ENCODE results near the gene ELOA. TPM values are rescaled to one million over a fixed set of nuclear protein-coding genes. Genes with fewer than 3 reads are reported as not detected.
"Not testable (repeated sequence)": the region's sequence is repeated elsewhere in the genome, so short reads cannot be mapped to it uniquely, and the experiment has no call there.

Gene ELOA
- total RNA-seq, 2 experiments from 2014 or later: 30.1 to 40.7 TPM

- Mint-ChIP-seq H3K9me3 (ENCODE audit: low read depth) (no peaks in the 10 kb centered on the region), H3K27ac (peak within 1 kb of the TSS; percentile 94)
- CTCF ChIA-PET: interaction anchor here (0.6 to 5.4 kb wide), 9 partner anchors 12 to 281 kb away, joined by 3 to 38 read pairs (median 4); partner anchors contain the start of genes LYPLA2 and RPL11
Measured at GRCh38 chr1:23777979-23778814, 34.9 kb downstream of the ELOA start, which contains the start of gene PITHD1. PITHD1 (plus strand) TSS chr1:23778418; CDS start chr1:23778516, 98 bp downstream.

GRCh38 chr1:23779826-23780371 lies 36.6 kb downstream of the ELOA start:
- H3K9me3 Mint-ChIP-seq (ENCODE audit: low read depth): no peaks in the 10 kb centered on the region
- peak overlapping the region; percentile 96 for H3K4me3 Mint-ChIP-seq
- no peak for DNase-seq
- no peaks in the 10 kb centered on the region for H3K27me3 Mint-ChIP-seq
- peak overlapping the region; percentile 90 for H3K27ac Mint-ChIP-seq
- CTCF ChIA-PET: interaction anchor here (1.0 to 5.4 kb wide), 7 partner anchors 8 to 137 kb away, joined by 4 to 38 read pairs (median 6); partner anchors contain the start of genes GALE, LYPLA2 and RPL11
- peaks cover 49% of the 10 kb centered on the region for H3K4me1 Mint-ChIP-seq
- H3K36me3 Mint-ChIP-seq: peaks cover 21% of the 10 kb centered on the region
- ATAC-seq: no peak

More at GRCh38 chr1:23777979-23778814, 34.9 kb downstream of the ELOA start, which contains the start of gene PITHD1:
- DNase-seq: peak; percentile 87
- H3K4me1 Mint-ChIP-seq: peaks cover 59% of the 10 kb centered on the region
- ATAC-seq: peak; percentile 88
- H3K4me3 Mint-ChIP-seq: peak within 1 kb of the TSS; percentile 96
- no peaks in the 10 kb centered on the region for H3K27me3 Mint-ChIP-seq
- H3K36me3 Mint-ChIP-seq: peaks cover 15% of the 10 kb centered on the region

- not testable (repeated sequence) for ATAC-seq; H3K9me3 Mint-ChIP-seq (ENCODE audit: low read depth); H3K27ac Mint-ChIP-seq; DNase-seq; H3K27me3 Mint-ChIP-seq; H3K4me3 Mint-ChIP-seq
- CTCF ChIA-PET: interaction anchor here (1.8 to 3.5 kb wide), 2 partner anchors 12 to 28 kb away, joined by 5 to 16 read pairs; no protein-coding TSS in a partner anchor
- H3K4me1 Mint-ChIP-seq: peaks cover 24% of the 10 kb centered on the region
- peaks cover 48% of the 10 kb centered on the region for H3K36me3 Mint-ChIP-seq
Measured at GRCh38 chr1:23783141-23783540, 39.9 kb downstream of the ELOA start.

GRCh38 chr1:23784846-23785245 lies 41.6 kb downstream of the ELOA start:
- no peak for ATAC-seq
- H3K27ac Mint-ChIP-seq: no peak overlapping the region

GRCh38 chr1:23787701-23788100 lies 44.4 kb downstream of the ELOA start:
- H3K9me3 Mint-ChIP-seq (ENCODE audit: low read depth): no peaks in the 10 kb centered on the region
- ATAC-seq (no peak), DNase-seq (no peak)
- H3K27me3 Mint-ChIP-seq: no peaks in the 10 kb centered on the region
- CTCF ChIA-PET: interaction anchor here (1.2 to 4.8 kb wide), 3 partner anchors 8 to 81 kb away, joined by 3 to 38 read pairs (median 11); partner anchors contain the start of gene PITHD1
- peaks cover 17% of the 10 kb centered on the region for H3K4me1 Mint-ChIP-seq
- H3K4me3 Mint-ChIP-seq: no peak overlapping the region
- no peak overlapping the region for H3K27ac Mint-ChIP-seq
- H3K36me3 Mint-ChIP-seq: peaks cover 34% of the 10 kb centered on the region

More at GRCh38 chr1:23784846-23785245, 41.6 kb downstream of the ELOA start:
- H3K27me3 Mint-ChIP-seq: no peaks in the 10 kb centered on the region
- no peaks in the 10 kb centered on the region for H3K9me3 Mint-ChIP-seq (ENCODE audit: low read depth)
- CTCF ChIA-PET: interaction anchor here (0.7 to 3.5 kb wide), 3 partner anchors 13 to 32 kb away, joined by 3 to 16 read pairs (median 7); no protein-coding TSS in a partner anchor
- no peak for DNase-seq
- H3K4me3 Mint-ChIP-seq: no peak overlapping the region
- H3K4me1 Mint-ChIP-seq: peaks cover 14% of the 10 kb centered on the region
- H3K36me3 Mint-ChIP-seq: peaks cover 44% of the 10 kb centered on the region

GRCh38 chr1:23788695-23789094 lies 45.4 kb downstream of the ELOA start:
- H3K4me3 Mint-ChIP-seq: no peak overlapping the region
- no peaks in the 10 kb centered on the region for H3K27me3 Mint-ChIP-seq
- peaks cover 34% of the 10 kb centered on the region for H3K36me3 Mint-ChIP-seq
- CTCF ChIA-PET: interaction anchor here (1.0 to 4.8 kb wide), 4 partner anchors 9 to 80 kb away, joined by 3 to 38 read pairs (median 8); partner anchors contain the start of genes HMGCL and PITHD1
- DNase-seq: no peak
- no peaks in the 10 kb centered on the region for H3K9me3 Mint-ChIP-seq (ENCODE audit: low read depth)
- peaks cover 19% of the 10 kb centered on the region for H3K4me1 Mint-ChIP-seq
- ATAC-seq: no peak
- H3K27ac Mint-ChIP-seq: peak overlapping the region; percentile 58

- ATAC-seq: peak; percentile 95
- CTCF ChIA-PET: interaction anchor here (0.9 to 4.8 kb wide), 7 partner anchors 10 to 280 kb away, joined by 3 to 38 read pairs (median 9); partner anchors contain the start of genes GALE, HMGCL and PITHD1
- H3K4me1 Mint-ChIP-seq: peaks cover 17% of the 10 kb centered on the region
- H3K36me3 Mint-ChIP-seq: peaks cover 22% of the 10 kb centered on the region
- H3K27me3 Mint-ChIP-seq: no peaks in the 10 kb centered on the region
- H3K9me3 Mint-ChIP-seq (ENCODE audit: low read depth): no peaks in the 10 kb centered on the region
- peak within 1 kb of the TSS; percentile 90 for H3K27ac Mint-ChIP-seq
- peak; percentile 93 for DNase-seq
- peak within 1 kb of the TSS; percentile 94 for H3K4me3 Mint-ChIP-seq
Measured at GRCh38 chr1:23790696-23791515, 47.6 kb downstream of the ELOA start, which contains the start of gene LYPLA2. LYPLA2 (plus strand) TSS chr1:23791145; CDS start chr1:23792683, 1,538 bp downstream.

- Mint-ChIP-seq H3K4me3 (peak overlapping the region; percentile 94), H3K27me3 (no peaks in the 10 kb centered on the region), H3K9me3 (ENCODE audit: low read depth) (no peaks in the 10 kb centered on the region), H3K36me3 (peaks cover 17% of the 10 kb centered on the region), H3K27ac (peak overlapping the region; percentile 90), H3K4me1 (peaks cover 17% of the 10 kb centered on the region)
- ATAC-seq: peak; percentile 15
- CTCF ChIA-PET: interaction anchor here (0.9 to 4.8 kb wide), 7 partner anchors 9 to 279 kb away, joined by 3 to 38 read pairs (median 9); partner anchors contain the start of genes GALE, HMGCL and PITHD1
- peak; percentile 56 for DNase-seq
Measured at GRCh38 chr1:23791516-23792047, 48.3 kb downstream of the ELOA start.

- CTCF ChIA-PET: interaction anchor here (0.9 to 4.8 kb wide), 7 partner anchors 9 to 278 kb away, joined by 3 to 38 read pairs (median 9); partner anchors contain the start of genes GALE, HMGCL and PITHD1
- H3K36me3 Mint-ChIP-seq: peaks cover 10% of the 10 kb centered on the region
- H3K27me3 Mint-ChIP-seq: no peaks in the 10 kb centered on the region
- peak overlapping the region; percentile 90 for H3K27ac Mint-ChIP-seq
- H3K9me3 Mint-ChIP-seq (ENCODE audit: low read depth): no peaks in the 10 kb centered on the region
- DNase-seq (no peak), ATAC-seq (no peak)
- peak overlapping the region; percentile 94 for H3K4me3 Mint-ChIP-seq
- peaks cover 17% of the 10 kb centered on the region for H3K4me1 Mint-ChIP-seq
Measured at GRCh38 chr1:23792151-23792945, 49.1 kb downstream of the ELOA start.

GRCh38 chr1:23793018-23793781 lies 49.9 kb downstream of the ELOA start:
- peaks cover 17% of the 10 kb centered on the region for H3K4me1 Mint-ChIP-seq
- ATAC-seq (peak; percentile 9), DNase-seq (peak; percentile 65)
- CTCF ChIA-PET: interaction anchor here (0.9 to 1.4 kb wide), 2 partner anchors 16 to 21 kb away, joined by 3 to 5 read pairs; no protein-coding TSS in a partner anchor
- peaks cover 2% of the 10 kb centered on the region for H3K36me3 Mint-ChIP-seq
- H3K27ac Mint-ChIP-seq: peak overlapping the region; percentile 49
- H3K4me3 Mint-ChIP-seq: no peak overlapping the region
- no peaks in the 10 kb centered on the region for H3K9me3 Mint-ChIP-seq (ENCODE audit: low read depth)
- no peaks in the 10 kb centered on the region for H3K27me3 Mint-ChIP-seq

Measured in activated CD8-positive, alpha-beta memory T cell treated with anti-CD3 and anti-CD28 coated beads, Interleukin-2, amount 10 ng/mL, durations not matched to agents 7 days and 5 days (primary cell).